ENCODE data around the gene ZG16. TPM values are rescaled to one million over a fixed set of nuclear protein-coding genes. Genes with fewer than 3 reads are reported as not detected.

Gene ZG16
- polyA plus RNA-seq, 1 donor (not counting 4 experiments of a cell fraction or from before 2014, with no cell fraction given) = not detected

DNA sequence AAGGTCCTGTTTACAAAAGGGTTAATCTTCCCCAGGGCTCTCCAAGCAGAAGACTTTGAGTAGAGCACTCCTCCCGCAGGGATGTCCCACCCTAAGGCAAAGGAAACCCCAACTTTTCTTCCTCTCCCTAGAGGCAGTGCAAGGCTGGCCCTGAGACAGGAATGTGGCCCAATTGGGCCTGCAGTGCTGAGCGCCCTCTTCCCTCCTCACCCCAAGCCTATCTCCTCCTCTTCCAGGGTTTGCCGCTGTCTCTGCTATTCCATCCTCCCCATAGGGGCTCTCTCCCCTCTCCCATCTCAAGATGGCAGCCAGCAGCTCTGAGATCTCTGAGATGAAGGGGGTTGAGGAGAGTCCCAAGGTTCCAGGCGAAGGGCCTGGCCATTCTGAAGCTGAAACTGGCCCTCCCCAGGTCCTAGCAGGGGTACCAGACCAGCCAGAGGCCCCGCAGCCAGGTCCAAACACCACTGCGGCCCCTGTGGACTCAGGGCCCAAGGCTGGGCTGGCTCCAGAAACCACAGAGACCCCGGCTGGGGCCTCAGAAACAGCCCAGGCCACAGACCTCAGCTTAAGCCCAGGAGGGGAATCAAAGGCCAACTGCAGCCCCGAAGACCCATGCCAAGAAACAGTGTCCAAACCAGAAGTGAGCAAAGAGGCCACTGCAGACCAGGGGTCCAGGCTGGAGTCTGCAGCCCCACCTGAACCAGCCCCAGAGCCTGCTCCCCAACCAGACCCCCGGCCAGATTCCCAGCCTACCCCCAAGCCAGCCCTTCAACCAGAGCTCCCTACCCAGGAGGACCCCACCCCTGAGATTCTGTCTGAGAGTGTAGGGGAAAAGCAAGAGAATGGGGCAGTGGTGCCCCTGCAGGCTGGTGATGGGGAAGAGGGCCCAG, 34.9 kb downstream of the ZG16 start:
- Histone ChIP-seq H3K27ac (ENCODE audit: control insufficient read depth, insufficient read depth, low read length) (no peak overlapping the region), H3K9me1 (ENCODE audit: control insufficient read depth, extremely low read depth, insufficient read depth, low read length) (peaks cover 2% of the 10 kb centered on the region), H3K36me3 (ENCODE audit: control insufficient read depth in 2 of 2, extremely low read depth in 1 of 2, insufficient read depth in 2 of 2, low read length in 2 of 2) (peaks cover 5 to 9% of the 10 kb centered on the region in 2 experiments), H3K4me3 (ENCODE audit: control insufficient read depth in 2 of 3, extremely low read depth in 1 of 3, insufficient read depth in 2 of 3, low read depth in 1 of 3, low read length in 3 of 3) (no peak overlapping the region), H3K9ac (ENCODE audit: control insufficient read depth, extremely low read depth, insufficient read depth, low read length) (no peak overlapping the region), H3K27me3 (ENCODE audit: control insufficient read depth, extremely low read depth, insufficient read depth, low read length) (peaks cover 15% of the 10 kb centered on the region), H3K4me1 (ENCODE audit: control insufficient read depth, extremely low read depth, insufficient read depth, low read length) (peaks cover 43% of the 10 kb centered on the region), H4K20me1 (ENCODE audit: control insufficient read depth, extremely low read depth, insufficient read depth, low read length) (no peaks in the 10 kb centered on the region), H3K9me3 (ENCODE audit: control insufficient read depth, low read depth, low read length) (no peaks in the 10 kb centered on the region), H3K79me2 (ENCODE audit: control insufficient read depth, insufficient read depth, low read length) (peaks cover 22% of the 10 kb centered on the region), H3K4me2 (ENCODE audit: control insufficient read depth, extremely low read depth, insufficient read depth, low read depth, low read length) (no peak overlapping the region), H2AFZ (ENCODE audit: control insufficient read depth, low read length) (no peak overlapping the region)
- no peak for FAIRE-seq
- peak; percentile 54 for TF ChIP-seq EZH2 (IDR thresholded peaks at IDR 0.05; ENCODE audit: low read length)
- TF ChIP-seq, protein P1, sequence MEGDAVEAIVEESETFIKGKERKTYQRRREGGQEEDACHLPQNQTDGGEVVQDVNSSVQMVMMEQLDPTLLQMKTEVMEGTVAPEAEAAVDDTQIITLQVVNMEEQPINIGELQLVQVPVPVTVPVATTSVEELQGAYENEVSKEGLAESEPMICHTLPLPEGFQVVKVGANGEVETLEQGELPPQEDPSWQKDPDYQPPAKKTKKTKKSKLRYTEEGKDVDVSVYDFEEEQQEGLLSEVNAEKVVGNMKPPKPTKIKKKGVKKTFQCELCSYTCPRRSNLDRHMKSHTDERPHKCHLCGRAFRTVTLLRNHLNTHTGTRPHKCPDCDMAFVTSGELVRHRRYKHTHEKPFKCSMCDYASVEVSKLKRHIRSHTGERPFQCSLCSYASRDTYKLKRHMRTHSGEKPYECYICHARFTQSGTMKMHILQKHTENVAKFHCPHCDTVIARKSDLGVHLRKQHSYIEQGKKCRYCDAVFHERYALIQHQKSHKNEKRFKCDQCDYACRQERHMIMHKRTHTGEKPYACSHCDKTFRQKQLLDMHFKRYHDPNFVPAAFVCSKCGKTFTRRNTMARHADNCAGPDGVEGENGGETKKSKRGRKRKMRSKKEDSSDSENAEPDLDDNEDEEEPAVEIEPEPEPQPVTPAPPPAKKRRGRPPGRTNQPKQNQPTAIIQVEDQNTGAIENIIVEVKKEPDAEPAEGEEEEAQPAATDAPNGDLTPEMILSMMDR (optimal IDR thresholded peaks at IDR 0.05 in 1 of 3, IDR thresholded peaks at IDR 0.05 in 1 of 3, conservative IDR thresholded peaks at IDR 0.05 in 1 of 3; ENCODE audit: extremely low read depth in 1 of 3, insufficient read depth in 2 of 3, low read length in 3 of 3) = no peak
- dilution Hi-C loops (cut with MboI; ENCODE audit: extremely low pct_ligation_motif_present, low sequenced_read_pairs) = no loop called here
- DNase-seq (ENCODE audit: low read depth, low spot score) = no peak

DNA sequence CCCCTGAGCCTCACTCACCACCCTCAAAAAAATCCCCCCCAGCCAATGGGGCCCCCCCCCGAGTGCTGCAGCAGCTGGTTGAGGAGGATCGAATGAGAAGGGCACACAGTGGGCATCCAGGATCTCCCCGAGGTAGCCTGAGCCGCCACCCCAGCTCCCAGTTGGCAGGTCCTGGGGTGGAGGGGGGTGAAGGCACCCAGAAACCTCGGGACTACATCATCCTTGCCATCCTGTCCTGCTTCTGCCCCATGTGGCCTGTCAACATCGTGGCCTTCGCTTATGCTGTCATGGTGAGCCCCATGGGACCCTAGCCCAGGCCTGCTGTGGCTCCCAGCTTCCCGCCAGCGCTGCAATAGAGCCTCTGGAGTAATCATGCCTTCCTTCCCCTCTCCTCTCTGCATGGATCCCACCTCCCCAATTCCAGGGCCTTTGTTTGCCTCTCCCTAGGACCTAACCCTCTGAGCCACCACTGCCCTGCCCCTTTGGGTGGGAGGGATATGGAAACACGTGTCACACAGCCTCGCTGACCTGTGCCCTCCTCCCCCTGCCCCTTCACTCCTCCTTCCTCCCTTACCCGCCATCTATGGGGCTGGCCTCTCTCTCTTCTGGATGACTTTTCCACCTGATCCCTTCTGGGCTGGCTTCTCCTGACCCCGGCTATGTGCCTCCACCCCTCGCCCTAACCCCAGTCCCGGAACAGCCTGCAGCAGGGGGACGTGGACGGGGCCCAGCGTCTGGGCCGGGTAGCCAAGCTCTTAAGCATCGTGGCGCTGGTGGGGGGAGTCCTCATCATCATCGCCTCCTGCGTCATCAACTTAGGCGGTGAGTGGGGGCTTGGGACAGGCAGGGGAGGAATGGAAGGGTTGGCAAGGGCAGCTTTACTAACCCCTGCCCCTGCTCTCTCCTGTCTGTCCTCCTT, 35.8 kb downstream of the ZG16 start:
- no peak for FAIRE-seq
- Histone ChIP-seq H3K4me2 (ENCODE audit: control insufficient read depth, extremely low read depth, insufficient read depth, low read depth, low read length) (no peak overlapping the region), H3K9ac (ENCODE audit: control insufficient read depth, extremely low read depth, insufficient read depth, low read length) (no peak overlapping the region), H2AFZ (ENCODE audit: control insufficient read depth, low read length) (no peak overlapping the region), H3K4me3 (ENCODE audit: control insufficient read depth in 2 of 3, extremely low read depth in 1 of 3, insufficient read depth in 2 of 3, low read depth in 1 of 3, low read length in 3 of 3) (no peak overlapping the region), H3K27me3 (ENCODE audit: control insufficient read depth, extremely low read depth, insufficient read depth, low read length) (peaks cover 15% of the 10 kb centered on the region), H3K79me2 (ENCODE audit: control insufficient read depth, insufficient read depth, low read length) (peaks cover 20% of the 10 kb centered on the region), H3K9me3 (ENCODE audit: control insufficient read depth, low read depth, low read length) (no peaks in the 10 kb centered on the region), H4K20me1 (ENCODE audit: control insufficient read depth, extremely low read depth, insufficient read depth, low read length) (no peaks in the 10 kb centered on the region), H3K4me1 (ENCODE audit: control insufficient read depth, extremely low read depth, insufficient read depth, low read length) (peaks cover 37% of the 10 kb centered on the region), H3K36me3 (ENCODE audit: control insufficient read depth in 2 of 2, extremely low read depth in 1 of 2, insufficient read depth in 2 of 2, low read length in 2 of 2) (peaks cover 6 to 8% of the 10 kb centered on the region in 2 experiments), H3K9me1 (ENCODE audit: control insufficient read depth, extremely low read depth, insufficient read depth, low read length) (peaks cover 2% of the 10 kb centered on the region), H3K27ac (ENCODE audit: control insufficient read depth, insufficient read depth, low read length) (no peak overlapping the region)
- no peak for DNase-seq (ENCODE audit: low read depth, low spot score)
- no peak for TF ChIP-seq EZH2 (IDR thresholded peaks at IDR 0.05; ENCODE audit: low read length)
- TF ChIP-seq, protein P1 (optimal IDR thresholded peaks at IDR 0.05 in 1 of 3, IDR thresholded peaks at IDR 0.05 in 1 of 3, conservative IDR thresholded peaks at IDR 0.05 in 1 of 3; ENCODE audit: extremely low read depth in 1 of 3, insufficient read depth in 2 of 3, low read length in 3 of 3) = no peak
- dilution Hi-C loops (cut with MboI; ENCODE audit: extremely low pct_ligation_motif_present, low sequenced_read_pairs) = no loop called here
